HEK293T (cell line): ENCODE measurements around the gene DLX5.
A peak's percentile ranks its signal among the peaks of the same experiment; 100 is the strongest.
"Not testable (repeated sequence)": the region's sequence is repeated elsewhere in the genome, so short reads cannot be mapped to it uniquely, and the experiment has no call there.

Experiments used
- CTCF ChIA-PET: fragments of 350-600 bp; formaldehyde crosslinking; extraction: SDS; loops from one replicate; lab custom pipeline; 2021; ENCODE audit warnings: antibody characterized with exemption, inconsistent platforms; lab: Yijun Ruan, JAX
- POLR2A ChIA-PET: fragments of 350-600 bp; formaldehyde crosslinking; extraction: SDS; loops from one replicate; lab custom pipeline; 2020; ENCODE audit warnings: antibody characterized with exemption, inconsistent platforms; lab: Yijun Ruan, JAX
- DNase-seq: peaks from one replicate; pipeline ENCODE4 v3.0.0; 2012; ENCODE audit warnings: mixed read lengths; ENCODE audit errors: extremely low spot score
- ARNT ChIP-seq: fragments of 450-650 bp; IDR thresholded peaks from 2 replicates; pipeline ENCODE4 v1.6.1; 2017; ENCODE audit warnings: mild to moderate bottlenecking
- BHLHE40 ChIP-seq: fragments of 450-650 bp; IDR thresholded peaks from 2 replicates; pipeline ENCODE4 v1.6.1; 2016; ENCODE audit warnings: mild to moderate bottlenecking, moderate library complexity, borderline replicate concordance
- CTBP1 ChIP-seq: fragments of 450-650 bp; IDR thresholded peaks from 2 replicates; pipeline ENCODE4 v1.6.1; 2016; ENCODE audit warnings: borderline replicate concordance
- ELF4 ChIP-seq: fragments of 450-650 bp; IDR thresholded peaks from 2 replicates; pipeline ENCODE4 v1.6.1; 2017; ENCODE audit warnings: antibody characterized with exemption
- FOXA1 ChIP-seq: fragments of 450-650 bp; IDR thresholded peaks from 2 replicates; pipeline ENCODE4 v1.6.1; 2016; ENCODE audit warnings: mild to moderate bottlenecking
- FOXK2 ChIP-seq: fragments of 450-650 bp; IDR thresholded peaks from 2 replicates; pipeline ENCODE4 v1.6.1; 2016; ENCODE audit warnings: mild to moderate bottlenecking
- FOXM1 ChIP-seq: fragments of 450-650 bp; IDR thresholded peaks from 2 replicates; pipeline ENCODE4 v1.6.1; 2017; ENCODE audit warnings: mild to moderate bottlenecking, borderline replicate concordance
- HDGF ChIP-seq: fragments of 450-650 bp; IDR thresholded peaks from 2 replicates; pipeline ENCODE4 v1.6.1; 2017; ENCODE audit warnings: antibody characterized with exemption, borderline replicate concordance
- L3MBTL2 ChIP-seq: fragments of 450-650 bp; conservative IDR thresholded peaks from 2 replicates; pipeline ENCODE4 v1.6.1; 2016; ENCODE audit warnings: mild to moderate bottlenecking
- LEF1 ChIP-seq: fragments of 450-650 bp; IDR thresholded peaks from 2 replicates; pipeline ENCODE4 v1.6.1; 2017; ENCODE audit warnings: mild to moderate bottlenecking, borderline replicate concordance
- NFRKB ChIP-seq: fragments of 450-650 bp; IDR thresholded peaks from 2 replicates; pipeline ENCODE4 v1.6.1; 2016; ENCODE audit warnings: mild to moderate bottlenecking, moderate library complexity
- SP1 ChIP-seq: fragments of 450-650 bp; IDR thresholded peaks from 2 replicates; pipeline ENCODE4 v1.6.1; 2017
- SUZ12 ChIP-seq: fragments of 450-650 bp; IDR thresholded peaks from 2 replicates; pipeline ENCODE4 v1.6.1; 2016; ENCODE audit warnings: mild to moderate bottlenecking
- TARDBP ChIP-seq: fragments of 450-650 bp; IDR thresholded peaks from 2 replicates; pipeline ENCODE4 v1.6.1; 2016
- ZNF384 ChIP-seq: fragments of 450-650 bp; IDR thresholded peaks from 2 replicates; pipeline ENCODE4 v1.6.1; 2016
- TF ChIP-seq, protein P1 (sequence below): fragments of 450-650 bp; IDR thresholded peaks from 2 replicates; pipeline ENCODE4 v1.6.1; 2016

The DLX5 gene

DNA sequence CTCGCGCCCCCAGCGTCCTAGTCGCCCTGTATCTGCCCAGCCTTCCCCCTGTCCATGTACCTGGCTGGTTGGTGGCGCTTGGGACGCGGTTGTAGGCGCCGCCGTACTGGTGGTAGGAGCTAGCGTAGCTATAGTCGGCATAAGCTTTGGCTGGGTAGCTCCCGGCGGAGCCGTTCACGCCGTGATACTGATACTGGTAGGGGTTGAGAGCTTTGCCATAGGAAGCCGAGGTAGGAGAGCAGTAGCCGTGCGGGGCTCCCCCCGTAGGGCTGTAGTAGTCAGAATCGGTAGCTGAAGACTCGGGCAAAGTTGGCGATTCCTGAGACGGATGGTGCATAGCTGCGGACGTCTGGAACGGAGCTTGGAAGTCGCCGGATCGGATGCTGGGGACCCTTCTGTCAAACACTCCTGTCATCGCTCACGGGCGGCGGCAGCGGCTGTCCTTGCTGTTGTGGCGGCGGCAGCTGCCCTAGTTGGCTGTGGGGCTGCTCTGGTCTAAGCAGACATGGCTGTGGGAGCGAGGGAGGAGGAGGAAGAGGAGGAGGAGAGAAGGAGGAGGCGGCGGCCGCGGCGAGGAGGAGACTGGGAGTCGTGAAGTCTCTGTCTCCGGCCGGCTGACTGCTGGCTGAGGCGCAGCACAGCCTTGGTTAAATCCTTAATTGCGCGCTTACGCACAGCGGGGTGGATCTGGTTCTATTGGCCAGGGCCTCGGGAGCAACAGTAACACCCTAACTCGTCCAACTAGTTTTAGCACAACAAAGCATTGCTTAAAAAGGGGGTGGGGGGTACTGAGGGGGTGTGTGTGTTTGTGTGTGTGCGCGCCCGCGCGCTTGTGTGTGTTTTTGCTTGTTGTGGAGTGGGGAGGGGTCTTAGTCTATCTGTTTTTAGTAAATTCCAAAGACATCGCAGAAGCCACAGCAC, at the start of gene DLX5:
DLX5 (minus strand) TSS at position 623 of the 921 bp plus-strand sequence; CDS start at position 415, 208 bp downstream.
- DNase-seq, result peak; percentile 53
- CTCF ChIA-PET, result interaction anchor here (0.7 to 1.3 kb wide), 3 partner anchors 9 to 1109 kb away, joined by 4 to 9 read pairs (median 6); no protein-coding TSS in a partner anchor
- POLR2A ChIA-PET, result interaction anchor here (1.1 to 1.9 kb wide), 5 partner anchors 9 to 138 kb away, joined by 3 to 21 read pairs (median 3); partner anchors contain the start of gene DLX6

DNA sequence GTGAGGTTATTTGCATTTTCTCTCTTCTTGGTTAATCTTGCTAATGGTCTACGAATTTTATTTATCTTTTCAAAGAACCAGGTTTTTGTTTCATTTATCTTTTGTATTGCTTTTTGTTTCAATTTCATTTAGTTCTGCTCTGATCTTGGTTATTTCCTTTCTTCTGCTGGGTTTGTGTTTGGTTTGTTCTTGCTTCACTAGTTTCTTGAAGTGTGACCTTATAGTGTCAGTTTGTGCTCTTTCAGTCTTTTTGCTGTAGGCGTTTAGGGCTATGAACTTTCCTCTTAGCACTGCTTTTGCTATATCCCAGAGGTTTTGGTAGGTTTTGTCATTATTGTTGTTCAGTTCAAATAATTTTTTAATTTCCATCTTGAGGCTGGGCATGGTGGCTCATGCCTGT, 47.4 kb upstream of the DLX5 start:
- POLR2A ChIA-PET, CTCF ChIA-PET, DNase-seq: not testable (repeated sequence)

More for the DNA sequence above, at the start of gene DLX5:
- no peak for TF ChIP-seq ELF4
- no peak for TF ChIP-seq FOXM1
- TF ChIP-seq FOXK2, result no peak
- TF ChIP-seq, protein P1, sequence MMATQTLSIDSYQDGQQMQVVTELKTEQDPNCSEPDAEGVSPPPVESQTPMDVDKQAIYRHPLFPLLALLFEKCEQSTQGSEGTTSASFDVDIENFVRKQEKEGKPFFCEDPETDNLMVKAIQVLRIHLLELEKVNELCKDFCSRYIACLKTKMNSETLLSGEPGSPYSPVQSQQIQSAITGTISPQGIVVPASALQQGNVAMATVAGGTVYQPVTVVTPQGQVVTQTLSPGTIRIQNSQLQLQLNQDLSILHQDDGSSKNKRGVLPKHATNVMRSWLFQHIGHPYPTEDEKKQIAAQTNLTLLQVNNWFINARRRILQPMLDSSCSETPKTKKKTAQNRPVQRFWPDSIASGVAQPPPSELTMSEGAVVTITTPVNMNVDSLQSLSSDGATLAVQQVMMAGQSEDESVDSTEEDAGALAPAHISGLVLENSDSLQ, result 0 out of 2 replicates have a peak, but pooled peaks have one; percentile 11
- TF ChIP-seq L3MBTL2, result peak; percentile 76
- no peak for TF ChIP-seq HDGF
- TF ChIP-seq SUZ12, result no peak
- no peak for TF ChIP-seq FOXA1
- no peak for TF ChIP-seq ARNT

DNA sequence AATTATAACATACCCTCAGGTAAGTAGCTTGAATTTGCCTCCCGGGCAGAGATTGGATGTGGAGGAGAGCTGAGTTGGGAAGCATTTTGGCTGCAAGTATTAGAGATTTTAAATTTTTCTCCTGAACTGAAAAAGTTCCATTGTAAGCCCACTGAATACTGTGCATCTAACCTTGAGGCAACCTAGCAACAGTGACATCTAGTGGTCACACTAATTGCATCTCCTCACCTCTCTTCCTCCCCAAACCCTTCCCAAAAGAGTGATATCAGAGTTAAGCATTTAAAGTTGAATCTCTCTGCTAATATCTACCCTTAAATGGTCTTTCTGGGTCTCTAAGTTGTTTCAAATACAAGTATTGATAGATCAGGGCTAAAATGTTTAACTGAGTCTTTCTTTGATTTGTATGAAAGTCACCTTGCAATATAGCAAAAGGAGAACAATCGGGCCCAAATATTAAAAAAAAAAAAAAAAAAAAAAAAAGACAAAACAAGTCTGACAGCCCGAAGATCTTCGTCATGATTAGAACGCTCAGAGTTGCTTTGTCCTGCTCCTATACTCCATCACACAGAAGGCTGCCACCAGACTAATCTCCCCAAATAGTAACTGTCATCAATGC, 40.4 kb upstream of the DLX5 start:
- DNase-seq, result peak; percentile 55
- CTCF ChIA-PET, result no interaction called here
- POLR2A ChIA-PET, result no interaction called here
- TF ChIP-seq NFRKB (no peak), L3MBTL2 (no peak), LEF1 (no peak), ZNF384 (no peak), SP1 (no peak), ELF4 (no peak), FOXM1 (no peak), FOXK2 (no peak), ARNT (no peak), TARDBP (no peak), CTBP1 (no peak), FOXA1 (no peak), HDGF (no peak), BHLHE40 (no peak), SUZ12 (no peak)
- TF ChIP-seq, protein P1, result no peak

DNA sequence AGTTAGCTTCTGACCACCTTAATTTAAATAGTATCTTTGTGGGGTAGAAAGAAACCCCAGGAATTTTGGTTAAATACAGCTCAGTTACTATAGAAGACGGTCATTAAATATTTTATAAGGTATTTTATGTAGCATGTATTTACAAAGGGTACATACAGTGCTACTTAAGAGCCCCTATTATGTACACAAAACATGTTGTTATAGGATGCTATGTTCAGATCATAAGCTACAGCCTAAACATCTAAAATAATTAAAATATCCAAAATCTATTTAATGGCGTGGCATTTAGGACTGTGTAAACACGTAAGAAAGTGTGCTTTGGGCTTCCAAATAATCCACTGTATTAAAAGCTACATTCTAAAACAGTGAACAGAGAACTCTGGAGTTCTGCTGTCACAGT, 39.4 kb upstream of the DLX5 start:
- TF ChIP-seq CTBP1 (no peak), TARDBP (no peak), LEF1 (no peak), HDGF (no peak), ELF4 (no peak), FOXA1 (no peak), SUZ12 (no peak), ZNF384 (no peak), ARNT (no peak), SP1 (no peak), BHLHE40 (no peak), FOXM1 (no peak), FOXK2 (no peak)
- TF ChIP-seq, protein P1, result no peak
- ChIA-PET CTCF (interaction anchor here (0.7 kb wide), 1 partner anchor 16 kb away, joined by 3 read pairs; no protein-coding TSS in a partner anchor), POLR2A (no interaction called here)
- no peak for DNase-seq

DNA sequence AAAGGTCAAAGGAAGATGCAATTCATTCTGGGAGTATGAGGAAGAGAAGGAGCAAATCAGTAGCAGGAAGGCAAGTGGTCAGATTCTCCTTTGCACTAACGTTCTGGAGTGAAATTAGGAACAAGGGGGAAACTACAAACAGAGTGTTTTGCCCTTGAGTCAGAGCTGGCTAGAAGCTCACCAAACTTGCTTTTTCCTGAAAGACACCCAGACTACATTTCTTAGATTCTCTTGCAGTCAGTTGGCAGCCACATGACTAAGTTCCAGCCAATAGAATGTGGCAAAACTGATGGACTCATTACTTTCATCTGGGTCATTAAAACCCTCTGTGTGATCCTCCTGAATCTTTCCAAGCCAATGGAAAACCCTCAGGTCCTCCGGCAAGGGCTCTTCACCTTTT, 18.6 kb upstream of the DLX5 start:
- no peak for DNase-seq
- TF ChIP-seq FOXM1, result no peak
- TF ChIP-seq ELF4, result no peak
- TF ChIP-seq ARNT, result no peak
- TF ChIP-seq HDGF, result no peak
- CTCF ChIA-PET, result no interaction called here
- POLR2A ChIA-PET, result no interaction called here

GRCh38 chr7:97039374-97040065, 14.9 kb upstream of the DLX5 start:
- ChIA-PET CTCF (no interaction called here), POLR2A (no interaction called here)
- DNase-seq, result no peak
- TF ChIP-seq NFRKB (no peak), ELF4 (no peak), L3MBTL2 (no peak), SP1 (no peak), HDGF (no peak), ARNT (no peak), ZNF384 (no peak), FOXM1 (no peak), TARDBP (no peak)

- DNase-seq, CTCF ChIA-PET, POLR2A ChIA-PET: not testable (repeated sequence)
Observed at GRCh38 chr7:97034213-97034852, 9.7 kb upstream of the DLX5 start.
